GM18505 (cell line): Measurements from ENCODE around the gene KLF13.

Experiments
- ATAC-seq: cut with Tn5 transposase; IDR thresholded peaks from one replicate; pipeline ENCODE4 v1.9.1; 2021; ENCODE audit not compliant: unreplicated experiment
- POLR2A ChIP-seq: IDR thresholded peaks from 4 replicates; pipeline ENCODE4 v1.6.1; 2011; ENCODE audit warnings: borderline replicate concordance; ENCODE audit not compliant: insufficient read depth, insufficient read length; ENCODE audit errors: extremely low read depth

Gene KLF13

DNA sequence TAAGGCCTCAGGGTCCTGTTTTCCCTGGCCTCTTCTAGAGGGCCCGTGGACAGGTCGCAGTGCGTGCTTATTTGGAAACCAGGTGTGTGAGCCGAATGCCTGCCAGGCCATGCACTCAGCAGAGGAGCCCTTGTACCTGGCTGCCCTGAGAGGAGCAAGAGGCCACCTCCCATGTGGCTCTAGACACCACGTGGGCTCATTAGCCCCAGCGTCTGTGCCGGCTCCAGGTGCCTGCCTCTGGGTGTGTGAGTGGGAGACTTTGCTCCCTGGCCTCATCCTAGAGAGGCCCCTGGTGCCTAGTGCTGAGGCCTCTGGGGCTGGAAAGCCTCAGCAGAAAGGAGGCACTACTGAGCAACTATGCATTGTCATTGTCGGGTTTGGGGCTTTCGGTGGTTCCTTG is 50.4 kb downstream of the KLF13 start:
- TF ChIP-seq POLR2A = no peak
- ATAC-seq = no peak

DNA sequence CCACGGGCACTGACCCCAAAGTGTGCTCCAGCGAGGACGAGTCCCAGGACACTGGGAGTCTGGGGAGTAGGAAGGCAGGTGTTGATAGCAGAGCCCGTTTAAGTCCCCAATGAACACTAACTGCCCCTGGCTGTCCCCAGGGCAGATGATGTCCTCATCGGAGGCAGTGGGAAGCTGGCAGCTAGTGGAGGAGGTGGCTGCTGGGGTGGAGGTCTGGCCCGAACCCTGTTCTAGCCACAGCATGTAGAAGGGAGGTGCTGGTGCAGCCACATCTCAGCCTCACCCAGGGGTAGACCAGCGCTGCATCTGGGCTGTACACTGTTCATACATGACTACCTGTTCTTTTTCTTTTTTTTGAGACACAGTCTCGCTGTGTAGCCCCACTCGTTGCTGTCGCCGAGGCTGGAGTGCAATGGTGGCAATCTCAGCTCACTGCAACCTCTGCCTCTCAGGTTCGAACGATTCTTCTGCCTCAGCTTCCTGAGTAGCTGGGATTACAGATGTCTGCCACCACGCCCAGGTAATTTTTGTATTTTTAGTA is 51.8 kb downstream of the KLF13 start:
- no peak for TF ChIP-seq POLR2A
- no peak for ATAC-seq

DNA sequence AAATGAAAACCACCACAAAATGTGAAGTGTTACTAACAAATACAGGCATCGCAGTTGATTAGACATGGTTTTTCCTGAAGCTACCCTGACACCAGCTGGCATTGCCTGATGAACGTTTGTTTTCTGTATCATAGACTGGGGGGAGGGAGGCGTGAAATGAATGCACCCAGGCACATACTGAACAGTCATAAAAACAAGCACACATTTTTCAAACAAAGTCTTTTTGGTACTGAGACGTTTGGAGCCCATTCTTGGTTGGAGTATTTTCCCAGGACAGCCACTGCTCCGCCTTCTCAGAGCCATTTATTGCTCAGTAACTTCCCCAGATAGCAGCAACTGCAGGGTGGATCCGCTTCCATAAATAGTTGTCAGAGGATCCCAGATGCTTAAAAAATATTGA is 52.4 kb downstream of the KLF13 start:
- no peak for ATAC-seq
- TF ChIP-seq POLR2A = no peak

DNA sequence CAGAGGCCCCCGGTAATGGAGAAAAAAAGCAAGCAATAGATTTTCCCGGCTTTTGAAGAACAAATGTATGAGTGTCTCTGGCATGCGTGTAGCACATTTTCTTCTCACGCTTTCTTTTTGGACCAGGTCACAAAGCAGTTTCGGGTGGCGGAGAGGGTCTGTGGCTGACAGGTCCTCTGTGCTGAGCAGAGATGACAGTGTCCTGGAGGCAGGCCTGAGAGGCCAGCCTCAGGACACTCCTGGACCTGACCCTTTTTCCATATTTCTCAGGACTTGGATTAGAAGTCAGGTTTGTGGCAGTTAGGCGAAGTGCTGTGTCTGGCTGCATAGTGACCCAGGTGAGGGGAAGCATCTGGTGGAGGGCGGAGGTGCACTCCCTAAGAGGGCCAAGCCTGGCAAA is 52.9 kb downstream of the KLF13 start:
- no peak for TF ChIP-seq POLR2A
- ATAC-seq = no peak

DNA sequence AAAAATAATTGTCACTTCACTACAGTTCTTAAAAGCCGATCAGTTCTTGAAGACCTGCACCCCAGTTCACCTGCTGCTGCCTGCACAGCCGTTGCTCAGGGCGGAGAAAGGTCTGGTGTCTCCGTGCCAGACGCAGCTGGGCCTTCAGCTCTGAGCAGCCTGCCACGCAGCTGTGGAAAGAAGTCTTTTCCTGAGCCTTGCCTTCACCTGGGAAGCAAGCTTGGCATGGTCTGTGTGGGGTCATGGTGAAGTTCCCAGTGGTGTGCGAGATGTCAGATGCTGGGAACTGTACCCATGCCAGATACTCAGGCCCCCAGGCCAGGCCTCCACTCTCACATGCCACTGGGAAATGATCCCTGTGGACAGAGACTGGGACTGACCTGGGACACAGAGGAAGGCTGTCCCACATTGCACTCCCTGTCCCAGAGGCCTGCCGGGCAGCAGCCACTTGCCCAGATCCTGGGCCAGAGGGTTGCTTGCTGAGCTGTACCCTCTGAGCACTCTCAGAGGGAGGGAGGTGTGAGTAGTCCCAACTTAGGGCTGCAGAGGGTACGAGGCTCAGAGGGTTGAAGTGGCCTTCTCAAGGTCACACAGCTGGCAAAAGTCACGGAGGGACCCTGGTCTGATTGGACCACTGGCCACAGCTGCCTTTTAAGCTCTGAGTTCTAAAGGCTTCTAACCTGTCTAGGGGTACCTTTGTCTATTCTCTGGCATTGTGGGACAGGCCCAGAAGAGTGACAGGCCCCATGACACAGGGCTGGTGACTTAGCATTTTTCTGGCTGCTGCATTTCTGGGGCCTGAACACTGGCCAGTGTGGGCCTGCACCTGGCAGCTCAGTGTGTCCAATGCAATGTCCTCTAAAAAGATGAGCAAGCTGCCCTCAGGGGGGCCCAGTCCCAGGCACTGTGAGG is 55.4 kb downstream of the KLF13 start:
- TF ChIP-seq POLR2A = no peak
- ATAC-seq = no peak

DNA sequence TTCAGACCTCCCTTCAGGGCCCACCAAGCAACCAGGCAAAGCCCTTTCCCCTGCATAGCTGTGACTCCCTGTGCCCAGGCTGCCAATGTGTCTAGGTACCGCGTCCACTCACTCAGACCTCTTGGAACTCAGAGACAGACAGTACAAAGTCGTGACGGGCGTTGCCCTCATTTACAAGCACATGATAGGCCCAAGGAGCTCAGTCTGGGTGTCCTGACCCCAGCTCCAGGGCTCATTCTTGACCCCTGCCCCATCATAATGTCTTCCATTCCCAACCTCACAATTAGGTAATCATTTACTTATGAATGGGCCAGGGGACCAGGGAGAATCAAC is 56.0 kb downstream of the KLF13 start:
- TF ChIP-seq POLR2A = no peak
- no peak for ATAC-seq

DNA sequence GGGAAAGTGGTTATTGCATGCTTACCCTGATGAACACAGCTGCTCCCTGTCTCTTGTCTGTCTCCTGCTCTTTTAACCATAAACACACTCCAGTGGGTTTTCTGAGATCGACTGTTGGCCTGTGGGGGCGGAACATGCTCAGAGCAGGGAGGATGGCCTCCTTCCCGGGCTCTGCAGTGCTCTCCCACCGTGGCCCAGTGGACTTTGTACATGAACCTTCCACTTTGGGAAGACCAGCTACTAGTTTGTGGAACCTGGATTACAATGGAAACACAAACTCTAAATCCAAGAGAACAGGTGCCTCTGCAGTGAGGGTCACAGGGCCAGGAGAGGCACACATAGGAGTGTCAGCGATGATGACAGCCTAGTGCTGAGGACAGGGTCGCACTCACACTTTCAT is 56.5 kb downstream of the KLF13 start:
- ATAC-seq = no peak
- TF ChIP-seq POLR2A = no peak

DNA sequence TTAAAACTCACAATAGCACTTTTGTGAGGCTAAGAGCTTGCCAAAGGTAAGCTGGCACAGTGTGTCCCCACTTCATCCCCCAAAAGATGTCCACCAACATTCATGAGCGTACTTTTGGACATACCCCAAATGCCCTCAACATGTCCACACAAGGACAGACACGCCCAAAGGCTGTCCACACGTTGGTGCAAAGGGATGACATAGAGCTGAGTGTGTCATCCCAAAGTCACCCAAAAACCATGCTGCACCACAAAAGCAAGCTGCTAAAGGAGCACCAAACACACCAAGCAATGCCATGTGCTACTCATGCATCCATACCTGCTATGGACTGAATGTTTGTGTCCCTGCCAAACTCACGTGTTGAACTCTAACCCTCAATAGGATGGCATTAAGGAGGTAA is 57.9 kb downstream of the KLF13 start:
- TF ChIP-seq POLR2A = no peak
- ATAC-seq = no peak

DNA sequence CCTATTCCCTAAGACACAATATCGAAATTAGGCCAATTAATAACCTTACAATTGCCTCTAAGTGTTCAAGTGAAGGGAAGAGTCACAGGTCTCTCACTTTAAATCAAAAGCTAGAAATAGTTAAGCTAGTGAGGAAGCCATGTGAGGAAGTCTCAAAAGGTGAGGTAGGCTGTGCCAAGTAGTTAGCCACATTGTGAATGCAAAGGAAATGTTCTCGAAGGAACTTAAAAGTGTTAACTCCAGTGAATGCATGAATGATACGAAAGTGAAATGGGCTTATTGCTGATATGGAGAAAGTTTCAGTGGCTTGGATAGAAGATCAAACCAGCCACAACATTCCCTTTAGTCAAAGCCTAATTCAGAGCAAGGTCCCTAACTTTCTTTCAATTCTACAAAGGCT is 59.1 kb downstream of the KLF13 start:
- TF ChIP-seq POLR2A = no peak
- no peak for ATAC-seq

DNA sequence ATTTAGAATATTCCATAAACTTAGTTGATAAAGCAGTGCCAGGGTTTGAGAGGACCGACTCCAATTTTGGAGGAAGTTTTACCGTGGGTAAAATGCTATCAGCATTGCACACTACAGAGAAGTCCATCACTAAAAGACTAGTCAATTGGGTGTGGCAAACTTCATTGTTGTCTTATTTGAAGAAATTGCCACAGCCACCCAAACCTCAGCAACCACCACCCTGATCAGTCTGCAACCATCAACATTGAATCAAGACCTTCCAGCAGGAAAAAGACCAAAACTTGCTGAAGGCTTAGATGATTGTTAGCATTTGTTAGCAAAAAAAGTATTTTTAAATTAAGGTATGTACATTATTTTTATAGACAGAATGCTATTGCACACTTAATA is 60.5 kb downstream of the KLF13 start:
- ATAC-seq = no peak
- TF ChIP-seq POLR2A = no peak

DNA sequence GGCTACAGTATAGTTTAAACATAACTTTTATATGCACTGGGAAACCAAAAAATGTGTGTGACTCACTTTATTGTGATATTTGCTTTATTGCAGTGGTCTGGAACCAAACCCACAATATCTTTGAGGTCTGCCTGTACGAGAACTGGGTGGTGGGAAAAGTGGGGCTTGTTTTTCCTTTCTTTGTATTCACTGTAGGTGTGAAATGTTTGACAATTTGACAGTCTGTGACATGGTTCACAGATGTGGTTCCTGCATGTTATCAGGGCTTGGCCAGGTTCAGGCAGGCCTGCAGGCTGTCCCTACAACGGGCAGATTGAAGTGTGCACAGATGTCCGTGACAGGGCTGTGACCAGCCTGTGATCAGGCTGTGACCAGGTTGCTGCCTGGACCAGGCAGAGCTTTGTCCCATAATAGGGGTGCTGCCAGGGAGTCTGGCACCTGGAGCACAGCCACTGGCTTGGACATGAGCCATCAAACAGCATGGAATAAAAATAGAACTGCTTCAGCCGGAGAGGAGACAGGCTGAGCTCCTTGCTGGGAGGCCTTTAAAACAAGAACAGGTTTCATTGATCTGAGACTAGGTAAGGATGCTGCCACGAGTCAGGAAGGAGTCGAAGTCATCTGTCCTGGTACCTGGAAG is 61.0 kb downstream of the KLF13 start:
- no peak for ATAC-seq
- no peak for TF ChIP-seq POLR2A

DNA sequence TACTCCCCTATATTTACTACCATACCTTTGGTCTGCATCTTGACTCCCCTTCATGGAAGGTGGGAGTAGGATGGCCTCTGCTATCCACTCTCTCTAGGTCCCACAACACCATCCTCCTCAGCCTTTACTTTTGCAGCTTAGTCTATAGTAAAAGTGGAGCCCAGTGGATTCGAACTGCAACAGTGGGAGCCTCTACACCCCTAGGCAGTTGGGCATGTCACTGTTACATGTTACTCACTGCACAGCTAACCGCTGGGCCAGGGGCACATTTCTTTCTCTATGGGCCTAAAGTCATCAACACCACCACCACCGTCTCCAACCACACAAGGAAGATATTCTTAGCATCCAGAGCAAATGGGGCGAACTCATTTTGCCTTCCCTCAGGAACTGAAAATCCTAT is 62.9 kb downstream of the KLF13 start:
- no peak for ATAC-seq
- no peak for TF ChIP-seq POLR2A

DNA sequence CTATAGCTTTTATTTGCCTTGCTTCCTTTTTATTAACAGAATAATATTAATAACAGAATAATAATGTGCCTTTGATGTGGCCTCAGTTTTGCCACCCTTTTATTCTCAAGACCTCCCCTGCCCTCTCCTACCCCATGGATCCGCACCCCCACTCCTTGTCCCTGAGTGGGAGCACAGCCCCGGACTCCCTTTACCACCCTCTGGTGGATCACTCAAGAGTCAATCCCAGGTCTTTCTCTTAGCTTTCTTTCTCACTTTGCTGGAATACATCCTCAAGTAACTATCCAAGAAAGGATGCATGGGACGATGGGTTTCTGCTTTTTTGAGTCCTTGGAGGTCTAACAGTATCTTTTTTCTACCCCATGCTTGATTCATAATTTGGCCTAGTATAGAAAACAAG is 63.4 kb downstream of the KLF13 start:
- TF ChIP-seq POLR2A = no peak
- ATAC-seq = no peak
